K562 (cell line): ENCODE results near the gene ZFYVE28. TPM values are rescaled to one million over a fixed set of nuclear protein-coding genes. Genes with fewer than 3 reads are reported as not detected.

Experiments
- ATAC-seq: fragments of 200-7000 bp; cut with Tn5 transposase; 3 replicates; pipeline ENCODE4 v1.9.1; 2020; ENCODE audit warnings: moderate library complexity
- BruUV-seq: library from RNA; stranded (reverse); fragments of 400-500 nt; replicated peaks from 2 replicates; lab custom pipeline; 2021; lab: Mats Ljungman, UMichigan
- CTCF ChIA-PET: fragments of 300-600 bp; formaldehyde crosslinking; extraction: SDS; loops from one replicate; lab custom pipeline; 2021; ENCODE audit warnings: low intra/inter-chr PET ratio; lab: Yijun Ruan, JAX
- POLR2A ChIA-PET: fragments of 300-600, 350-650 bp; sonication (Branson Sonifier 250); formaldehyde crosslinking; extraction: SDS; loops from one replicate; lab custom pipeline; 2021; ENCODE audit warnings: antibody characterized with exemption, inconsistent platforms; lab: Yijun Ruan, JAX
- DNase-seq, 4 experiments: peaks; one replicate each; pipeline versions ENCODE4 v3.0.0 to v3.0.0-alpha.2; 2011 to 2018; ENCODE audit warnings: low spot score in 3 of 4, mixed read lengths in 3 of 4; ENCODE audit errors: extremely low read depth in 1 of 4
- FAIRE-seq: peaks from 2 replicates; lab custom pipeline; 2011; peaks lifted over from hg19 to GRCh38; lab: Jason Lieb, UNC
- H2AFZ ChIP-seq: 2 replicates; pipeline ENCODE4 v1.6.0; 2011; ENCODE audit warnings: low read depth, low read length, control low read depth, inconsistent platforms
- H3K27ac ChIP-seq: fragments of 200-600 bp; 3 replicates; pipeline ENCODE4 v1.8.0; 2011; ENCODE audit warnings: low read depth, mild to moderate bottlenecking, control low read depth, inconsistent platforms, low read length, moderate library complexity, mixed read lengths; ENCODE audit errors: extremely low read depth
- H3K27me3 ChIP-seq, 2 experiments: fragments of 300-600 bp in 1 of 2; 2 replicates in 1 of 2; 3 replicates in 1 of 2; pipeline versions ENCODE4 v1.6.0 to v1.8.0; 2011; ENCODE audit warnings: inconsistent platforms in 2 of 2, low read length in 2 of 2, mild to moderate bottlenecking in 1 of 2, mixed read lengths in 1 of 2, moderate library complexity in 1 of 2; ENCODE audit not compliant: control insufficient read depth in 2 of 2, insufficient read depth in 2 of 2
- H3K36me3 ChIP-seq: fragments of 300-600 bp; 3 replicates; pipeline ENCODE4 v1.8.0; 2011; ENCODE audit warnings: mild to moderate bottlenecking, low read length, inconsistent platforms; ENCODE audit not compliant: control insufficient read depth, insufficient read depth
- H3K4me1 ChIP-seq, 2 experiments: fragments of 200-600 bp in 1 of 2; replicated peaks in 1 of 2; 2 replicates in 1 of 2; 3 replicates in 1 of 2; pipeline versions ENCODE4 v1.5.1 to v1.8.0; 2011; ENCODE audit warnings: inconsistent platforms in 2 of 2, low read length in 2 of 2, mild to moderate bottlenecking in 1 of 2, mixed read lengths in 1 of 2, moderate library complexity in 1 of 2; ENCODE audit not compliant: control insufficient read depth in 2 of 2, insufficient read depth in 2 of 2
- H3K4me2 ChIP-seq: 2 replicates; pipeline ENCODE4 v1.6.1; 2011; ENCODE audit warnings: low read length, control low read depth, inconsistent platforms, mixed read lengths; ENCODE audit not compliant: insufficient read depth
- H3K4me3 ChIP-seq: fragments of 200-600 bp; sonication (generic), shearing (Covaris generic); 2 replicates; pipeline ENCODE4 v1.5.1; 2016; ENCODE audit warnings: control low read depth, inconsistent platforms
- H3K79me2 ChIP-seq: fragments of 200-600 bp; 3 replicates; pipeline ENCODE4 v1.8.0; 2011; ENCODE audit warnings: low read length, inconsistent platforms; ENCODE audit not compliant: control insufficient read depth, insufficient read depth
- H3K9ac ChIP-seq, 2 experiments: 2 replicates each; pipeline versions ENCODE4 v1.6.0 to v1.6.1; 2011; ENCODE audit warnings: low read depth in 2 of 2, low read length in 2 of 2, control low read depth in 1 of 2, inconsistent platforms in 1 of 2, mild to moderate bottlenecking in 1 of 2, mixed read lengths in 1 of 2; ENCODE audit not compliant: insufficient read depth in 1 of 2
- H3K9me1 ChIP-seq: one replicate; pipeline ENCODE4 v1.6.0; 2011; ENCODE audit warnings: inconsistent platforms, mild to moderate bottlenecking, low read length, moderate library complexity; ENCODE audit not compliant: control insufficient read depth, insufficient read depth
- H3K9me3 ChIP-seq: replicated peaks from 2 replicates; pipeline ENCODE4 v1.5.1; 2011; ENCODE audit warnings: low read depth, low read length, inconsistent platforms; ENCODE audit not compliant: control insufficient read depth, insufficient read depth
- H4K20me1 ChIP-seq: replicated peaks from 2 replicates; pipeline ENCODE4 v1.6.1; 2011; ENCODE audit warnings: low read length, inconsistent platforms, mixed read lengths; ENCODE audit not compliant: control insufficient read depth, insufficient read depth
- CREB1 ChIP-seq, 2 experiments: sonication (generic) in 1 of 2; formaldehyde crosslinking in 1 of 2; IDR thresholded peaks; 2 replicates each; pipeline versions ENCODE4 v1.6.1 to v1.8.0; 2012 to 2022; ENCODE audit warnings: inconsistent platforms in 1 of 2, mild to moderate bottlenecking in 1 of 2, missing genetic modification reagents in 1 of 2, moderate library complexity in 1 of 2
- HNRNPK ChIP-seq: fragments of 200-400 bp; formaldehyde crosslinking; IDR thresholded peaks from one replicate; pipeline ENCODE4 v1.6.1; 2018; ENCODE audit warnings: mild to moderate bottlenecking, low read depth, low read length; ENCODE audit not compliant: poor library complexity, severe bottlenecking
- RB1 ChIP-seq: fragments of 450-650 bp; IDR thresholded peaks from 2 replicates; pipeline ENCODE4 v1.6.1; 2017; ENCODE audit warnings: low read depth, mild to moderate bottlenecking
- SRSF3 ChIP-seq: fragments of 200-400 bp; formaldehyde crosslinking; IDR thresholded peaks from 2 replicates; pipeline ENCODE4 v1.6.1; 2016; ENCODE audit warnings: mild to moderate bottlenecking, low read length, moderate library complexity; ENCODE audit not compliant: insufficient read depth
- TEAD2 ChIP-seq: fragments of 450-650 bp; IDR thresholded peaks from 2 replicates; pipeline ENCODE4 v1.6.1; 2016; ENCODE audit warnings: missing genetic modification characterization, control low read depth, missing compliant biosample characterization
- ZNF124 ChIP-seq: sonication (generic); formaldehyde crosslinking; IDR thresholded peaks from 2 replicates; pipeline ENCODE4 v1.8.1; 2022; ENCODE audit warnings: missing genetic modification reagents
- WGBS: fragments of 100-300 bp; shearing (Covaris generic); methylation state at CpG from one replicate; pipeline ENCODE4 v1.1.6; 2016; ENCODE audit warnings: low coverage, mixed read lengths; ENCODE audit not compliant: insufficient coverage; ENCODE audit errors: missing lambda C conversion rate; 5-methylcytosine and 5-hydroxymethylcytosine counted together
- in situ Hi-C: fragments of 300-500 bp; cut with MboI; formaldehyde crosslinking; loops from 4 replicates; pipeline ENCODE4 v1.15.0; 2018; ENCODE audit warnings: inconsistent platforms, mixed read lengths
- intact Hi-C: fragments of 100-400 bp; cut with micrococcal nuclease; formaldehyde crosslinking; loops from 2 replicates; pipeline ENCODE4 v1.14.2; 2022
- polyA plus RNA-seq, 8 experiments: library from polyadenylated mRNA; depleted of rRNA in 4 of 8; stranded (reverse) in 5 of 8; unstranded in 3 of 8; fragments of >200 nt; fragmentation: Nextera tagmentation in 2 of 8; fragmentation: Illumina TruSeq in 1 of 8; extraction: Ambion mirVana in 2 of 8; extraction: Trizol in 1 of 8; gene quantifications; 2 replicates each; pipeline versions ENCODE4 v1.2.1 to v1.2.3, GENCODE V29; 2011 to 2014; ENCODE audit warnings: inconsistent platforms in 1 of 8, missing spikeins in 1 of 8
- total RNA-seq, 7 experiments: library from RNA; depleted of rRNA in 6 of 7; stranded (reverse); fragments of >200 nt in 6 of 7; fragmentation: Illumina TruSeq in 2 of 7; extraction: Trizol in 2 of 7; gene quantifications; 2 replicates each; pipeline versions ENCODE4 v1.2.1 to v1.2.3, GENCODE V29; 2011 to 2021; ENCODE audit warnings: low replicate concordance in 1 of 7
- TF ChIP-seq, protein P1 (sequence below): fragments of 450-650 bp; IDR thresholded peaks from 2 replicates; pipeline ENCODE4 v1.6.1; 2016; ENCODE audit warnings: borderline replicate concordance
- TF ChIP-seq, protein P2 (sequence below): fragments of 250-450 bp; sonication (Bioruptor Pico); IDR thresholded peaks from 2 replicates; pipeline ENCODE4 v1.9.0; 2021; ENCODE audit warnings: mild to moderate bottlenecking, inconsistent platforms
- TF ChIP-seq, protein P3 (sequence below): sonication (generic); formaldehyde crosslinking; IDR thresholded peaks from 2 replicates; pipeline ENCODE4 v1.4.0; 2020; ENCODE audit warnings: mild to moderate bottlenecking, missing genetic modification reagents
- TF ChIP-seq, protein P4 (sequence below): fragments of 250-450 bp; sonication (Bioruptor Pico); IDR thresholded peaks from 2 replicates; pipeline ENCODE4 v1.8.0; 2021; ENCODE audit warnings: mild to moderate bottlenecking, moderate library complexity

ZFYVE28 gene
- total and polyA plus RNA-seq, 9 of the 15 experiments (the other 6 are each of a cell fraction or from before 2014, with no cell fraction given) = 1.3 to 24.8 (median 8.9) TPM

DNA sequence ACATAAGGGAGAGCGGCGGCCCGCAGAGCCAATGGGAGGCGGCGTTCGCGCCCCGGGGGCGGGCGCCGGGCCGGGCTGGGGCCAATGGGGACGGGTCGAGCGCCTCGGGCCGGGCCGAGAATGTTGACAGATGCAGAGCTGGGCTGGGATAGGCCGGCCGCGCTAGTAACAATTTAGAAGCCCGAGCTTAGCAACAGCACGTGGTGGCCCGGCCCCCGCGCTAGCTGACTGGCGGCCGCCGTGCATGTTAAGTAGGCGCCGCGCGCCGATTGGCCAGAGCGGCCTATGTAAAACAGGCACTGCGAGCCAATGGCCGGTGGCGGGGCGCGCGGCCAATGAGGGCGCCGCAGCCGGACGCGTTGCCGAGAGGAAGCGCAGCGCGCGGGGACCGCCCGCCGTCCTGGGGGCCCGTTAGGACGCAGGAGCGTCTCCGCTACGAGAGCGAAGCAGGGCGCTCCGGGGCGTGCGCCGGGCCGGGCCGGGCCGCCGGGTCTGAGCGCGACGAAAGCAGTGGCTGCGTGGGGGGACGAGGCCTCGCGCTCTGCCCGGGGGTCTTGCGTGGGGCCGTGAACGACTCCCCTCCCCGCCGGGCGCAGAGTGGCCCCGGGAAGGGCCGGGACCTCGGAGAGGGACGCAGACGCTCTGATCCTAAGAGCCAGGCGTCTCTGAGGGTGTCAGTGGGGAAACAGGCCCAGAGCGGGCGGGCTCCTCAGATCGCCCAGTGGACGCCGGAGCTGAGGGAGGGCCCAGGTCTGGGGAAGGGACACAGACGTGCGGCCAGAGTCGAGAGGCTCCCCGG lies 156.1 kb downstream of the ZFYVE28 start:
- peak; percentile 95 for ATAC-seq
- H3K27me3 ChIP-seq = no peaks in the 10 kb centered on the region
- intact Hi-C loops (loop anchor here (5.0 kb wide), 1 partner anchor 155 kb away; the partner anchor contains the start of genes CFAP99 and ZFYVE28), in situ Hi-C loops (no loop called here)
- DNase-seq = peak; percentile 95 to 99 (median 98)
- no peaks in the 10 kb centered on the region for H4K20me1 ChIP-seq
- POLR2A ChIA-PET = interaction anchor here (0.6 to 1.1 kb wide), 8 partner anchors 9 to 299 kb away, joined by 3 to 9 read pairs (median 4); no protein-coding TSS in a partner anchor
- H3K27ac ChIP-seq = peak overlapping the region; percentile 87
- H3K36me3 ChIP-seq = no peaks in the 10 kb centered on the region
- peak overlapping the region; percentile 86 for H3K4me2 ChIP-seq
- 1% methylated on average over 85 of the region's 98 CpGs for WGBS
- H3K4me1 ChIP-seq = peaks cover 16 to 78% of the 10 kb centered on the region in 2 experiments
- FAIRE-seq = peak; percentile 98
- no peaks in the 10 kb centered on the region for H3K9me1 ChIP-seq
- H3K79me2 ChIP-seq = peaks cover 5% of the 10 kb centered on the region; the same call in 1 of the 3 replicates
- H2AFZ ChIP-seq = peak overlapping the region; percentile 90
- H3K4me3 ChIP-seq = peak overlapping the region; percentile 71
- CTCF ChIA-PET = no interaction called here
- TSS peak; percentile 79 for BruUV-seq
- H3K9me3 ChIP-seq = no peaks in the 10 kb centered on the region
- H3K9ac ChIP-seq = peak overlapping the region; percentile 82 to 92
- TF ChIP-seq, protein P1, sequence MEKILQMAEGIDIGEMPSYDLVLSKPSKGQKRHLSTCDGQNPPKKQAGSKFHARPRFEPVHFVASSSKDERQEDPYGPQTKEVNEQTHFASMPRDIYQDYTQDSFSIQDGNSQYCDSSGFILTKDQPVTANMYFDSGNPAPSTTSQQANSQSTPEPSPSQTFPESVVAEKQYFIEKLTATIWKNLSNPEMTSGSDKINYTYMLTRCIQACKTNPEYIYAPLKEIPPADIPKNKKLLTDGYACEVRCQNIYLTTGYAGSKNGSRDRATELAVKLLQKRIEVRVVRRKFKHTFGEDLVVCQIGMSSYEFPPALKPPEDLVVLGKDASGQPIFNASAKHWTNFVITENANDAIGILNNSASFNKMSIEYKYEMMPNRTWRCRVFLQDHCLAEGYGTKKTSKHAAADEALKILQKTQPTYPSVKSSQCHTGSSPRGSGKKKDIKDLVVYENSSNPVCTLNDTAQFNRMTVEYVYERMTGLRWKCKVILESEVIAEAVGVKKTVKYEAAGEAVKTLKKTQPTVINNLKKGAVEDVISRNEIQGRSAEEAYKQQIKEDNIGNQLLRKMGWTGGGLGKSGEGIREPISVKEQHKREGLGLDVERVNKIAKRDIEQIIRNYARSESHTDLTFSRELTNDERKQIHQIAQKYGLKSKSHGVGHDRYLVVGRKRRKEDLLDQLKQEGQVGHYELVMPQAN = no peak
- TF ChIP-seq, protein P2, sequence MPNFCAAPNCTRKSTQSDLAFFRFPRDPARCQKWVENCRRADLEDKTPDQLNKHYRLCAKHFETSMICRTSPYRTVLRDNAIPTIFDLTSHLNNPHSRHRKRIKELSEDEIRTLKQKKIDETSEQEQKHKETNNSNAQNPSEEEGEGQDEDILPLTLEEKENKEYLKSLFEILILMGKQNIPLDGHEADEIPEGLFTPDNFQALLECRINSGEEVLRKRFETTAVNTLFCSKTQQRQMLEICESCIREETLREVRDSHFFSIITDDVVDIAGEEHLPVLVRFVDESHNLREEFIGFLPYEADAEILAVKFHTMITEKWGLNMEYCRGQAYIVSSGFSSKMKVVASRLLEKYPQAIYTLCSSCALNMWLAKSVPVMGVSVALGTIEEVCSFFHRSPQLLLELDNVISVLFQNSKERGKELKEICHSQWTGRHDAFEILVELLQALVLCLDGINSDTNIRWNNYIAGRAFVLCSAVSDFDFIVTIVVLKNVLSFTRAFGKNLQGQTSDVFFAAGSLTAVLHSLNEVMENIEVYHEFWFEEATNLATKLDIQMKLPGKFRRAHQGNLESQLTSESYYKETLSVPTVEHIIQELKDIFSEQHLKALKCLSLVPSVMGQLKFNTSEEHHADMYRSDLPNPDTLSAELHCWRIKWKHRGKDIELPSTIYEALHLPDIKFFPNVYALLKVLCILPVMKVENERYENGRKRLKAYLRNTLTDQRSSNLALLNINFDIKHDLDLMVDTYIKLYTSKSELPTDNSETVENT (CRISPR knock-in tag) = peak; percentile 90
- TF ChIP-seq, protein P3, sequence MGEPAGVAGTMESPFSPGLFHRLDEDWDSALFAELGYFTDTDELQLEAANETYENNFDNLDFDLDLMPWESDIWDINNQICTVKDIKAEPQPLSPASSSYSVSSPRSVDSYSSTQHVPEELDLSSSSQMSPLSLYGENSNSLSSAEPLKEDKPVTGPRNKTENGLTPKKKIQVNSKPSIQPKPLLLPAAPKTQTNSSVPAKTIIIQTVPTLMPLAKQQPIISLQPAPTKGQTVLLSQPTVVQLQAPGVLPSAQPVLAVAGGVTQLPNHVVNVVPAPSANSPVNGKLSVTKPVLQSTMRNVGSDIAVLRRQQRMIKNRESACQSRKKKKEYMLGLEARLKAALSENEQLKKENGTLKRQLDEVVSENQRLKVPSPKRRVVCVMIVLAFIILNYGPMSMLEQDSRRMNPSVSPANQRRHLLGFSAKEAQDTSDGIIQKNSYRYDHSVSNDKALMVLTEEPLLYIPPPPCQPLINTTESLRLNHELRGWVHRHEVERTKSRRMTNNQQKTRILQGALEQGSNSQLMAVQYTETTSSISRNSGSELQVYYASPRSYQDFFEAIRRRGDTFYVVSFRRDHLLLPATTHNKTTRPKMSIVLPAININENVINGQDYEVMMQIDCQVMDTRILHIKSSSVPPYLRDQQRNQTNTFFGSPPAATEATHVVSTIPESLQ (CRISPR knock-in tag) = no peak
- peak; percentile 53; the same call in 1 of the 2 replicates for TF ChIP-seq CREB1 (IDR thresholded peaks at IDR 0.05)
- TF ChIP-seq CREB1 (CRISPR knock-in tag; IDR thresholded peaks at IDR 0.05) = peak; percentile 68; the same call in 1 of the 2 replicates
- no peak for TF ChIP-seq ZNF124 (CRISPR knock-in tag)
- no peak for TF ChIP-seq SRSF3
- peak; percentile 34; the same call in 1 of the 2 replicates for TF ChIP-seq RB1
- no peak for TF ChIP-seq HNRNPK
- TF ChIP-seq, protein P4, sequence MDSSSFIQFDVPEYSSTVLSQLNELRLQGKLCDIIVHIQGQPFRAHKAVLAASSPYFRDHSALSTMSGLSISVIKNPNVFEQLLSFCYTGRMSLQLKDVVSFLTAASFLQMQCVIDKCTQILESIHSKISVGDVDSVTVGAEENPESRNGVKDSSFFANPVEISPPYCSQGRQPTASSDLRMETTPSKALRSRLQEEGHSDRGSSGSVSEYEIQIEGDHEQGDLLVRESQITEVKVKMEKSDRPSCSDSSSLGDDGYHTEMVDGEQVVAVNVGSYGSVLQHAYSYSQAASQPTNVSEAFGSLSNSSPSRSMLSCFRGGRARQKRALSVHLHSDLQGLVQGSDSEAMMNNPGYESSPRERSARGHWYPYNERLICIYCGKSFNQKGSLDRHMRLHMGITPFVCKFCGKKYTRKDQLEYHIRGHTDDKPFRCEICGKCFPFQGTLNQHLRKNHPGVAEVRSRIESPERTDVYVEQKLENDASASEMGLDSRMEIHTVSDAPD (CRISPR knock-in tag) = no peak
- TF ChIP-seq TEAD2 = no peak
